GM23338 (cell line): ENCODE measurements around the gene MSANTD1. TPM values are rescaled to one million over a fixed set of nuclear protein-coding genes. Genes with fewer than 3 reads are reported as not detected.

Experiments used
- ATAC-seq: fragments of 200-7000 bp; cut with Tn5 transposase; 3 replicates; pipeline ENCODE4 v1.9.1; 2020
- DNase-seq: peaks from one replicate; pipeline ENCODE4 v3.0.0-alpha.2; 2015; ENCODE audit warnings: low spot score
- H2AFZ ChIP-seq: fragments of 200-600 bp; sonication (generic); 2 replicates; pipeline ENCODE4 v1.8.0; 2016; ENCODE audit warnings: antibody characterized with exemption, mild to moderate bottlenecking, moderate library complexity
- H3F3A ChIP-seq: fragments of 200-600 bp; sonication (generic); replicated peaks from 2 replicates; pipeline ENCODE4 v1.8.0; 2017; ENCODE audit warnings: antibody characterized with exemption, mixed run types, low read depth
- H3K27ac ChIP-seq: fragments of 200-600 bp; sonication (generic); 2 replicates; pipeline ENCODE4 v1.6.1; 2016; ENCODE audit warnings: low read depth
- H3K27me3 ChIP-seq: fragments of 200-600 bp; sonication (generic); 2 replicates; pipeline ENCODE4 v1.8.0; 2016; ENCODE audit warnings: mild to moderate bottlenecking, mixed run types, moderate library complexity; ENCODE audit not compliant: insufficient read depth
- H3K36me3 ChIP-seq: fragments of 200-600 bp; sonication (generic); 2 replicates; pipeline ENCODE4 v1.8.0; 2016; ENCODE audit warnings: mild to moderate bottlenecking; ENCODE audit not compliant: insufficient read depth
- H3K4me1 ChIP-seq: fragments of 200-600 bp; sonication (generic); 2 replicates; pipeline ENCODE4 v1.8.0; 2016; ENCODE audit warnings: mild to moderate bottlenecking, moderate library complexity; ENCODE audit not compliant: insufficient read depth
- H3K4me2 ChIP-seq: fragments of 200-600 bp; sonication (generic); 2 replicates; pipeline ENCODE4 v1.7.1; 2017; ENCODE audit warnings: mixed run types
- H3K4me3 ChIP-seq: fragments of 200-600 bp; sonication (generic); 2 replicates; pipeline ENCODE4 v1.6.1; 2016; ENCODE audit warnings: mixed run types
- H3K79me2 ChIP-seq: fragments of 200-600 bp; sonication (generic); replicated peaks from 2 replicates; pipeline ENCODE4 v1.8.0; 2017; ENCODE audit warnings: mild to moderate bottlenecking; ENCODE audit not compliant: insufficient read depth
- H3K9me2 ChIP-seq: fragments of 200-600 bp; sonication (generic); 2 replicates; pipeline ENCODE4 v1.8.0; 2017; ENCODE audit not compliant: insufficient read depth
- H4K20me1 ChIP-seq: fragments of 200-600 bp; sonication (generic); replicated peaks from 2 replicates; pipeline ENCODE4 v1.8.0; 2017; ENCODE audit warnings: mild to moderate bottlenecking; ENCODE audit not compliant: insufficient read depth
- H3K27ac Mint-ChIP-seq: 2 replicates; pipeline ENCODE4 v1.8.0; 2020; ENCODE audit warnings: inconsistent platforms, mild to moderate bottlenecking, moderate library complexity, mixed read lengths
- H3K27me3 Mint-ChIP-seq: 3 replicates; pipeline ENCODE4 v1.8.0; 2022; ENCODE audit warnings: low read depth, mild to moderate bottlenecking, moderate library complexity, mixed read lengths, inconsistent platforms; ENCODE audit not compliant: insufficient read depth, poor library complexity
- H3K36me3 Mint-ChIP-seq: 3 replicates; pipeline ENCODE4 v1.8.0; 2021; ENCODE audit warnings: low read depth, mild to moderate bottlenecking, inconsistent platforms, moderate library complexity, mixed read lengths
- H3K4me1 Mint-ChIP-seq: 3 replicates; pipeline ENCODE4 v1.8.0; 2020; ENCODE audit warnings: mild to moderate bottlenecking, inconsistent platforms, mixed read lengths
- H3K4me3 Mint-ChIP-seq: 3 replicates; pipeline ENCODE4 v1.8.0; 2021; ENCODE audit warnings: moderate library complexity, mild to moderate bottlenecking, inconsistent platforms, mixed read lengths
- H3K9me3 Mint-ChIP-seq: 3 replicates; pipeline ENCODE4 v1.8.0; 2020; ENCODE audit warnings: moderate library complexity, mild to moderate bottlenecking, inconsistent platforms, mixed read lengths
- CREB1 ChIP-seq: fragments of 250-450 bp; sonication (Bioruptor Pico); IDR thresholded peaks from 2 replicates; pipeline ENCODE4 v1.5.0; 2020; ENCODE audit warnings: low read depth, mild to moderate bottlenecking, moderate library complexity
- CTCF ChIP-seq, 2 experiments: fragments of 200-600 bp in 1 of 2; sonication (generic) in 1 of 2; conservative IDR thresholded peaks; 2 replicates each; pipeline versions ENCODE4 v1.5.1 to v1.6.1; 2016 to 2017; ENCODE audit warnings: antibody characterized with exemption in 2 of 2, low read depth in 2 of 2, mild to moderate bottlenecking in 2 of 2, moderate library complexity in 1 of 2
- EZH2 ChIP-seq: fragments of 200-600 bp; sonication (generic); IDR thresholded peaks from one replicate; pipeline ENCODE4 v1.8.0; 2017; ENCODE audit warnings: antibody characterized with exemption, mild to moderate bottlenecking, low read depth; ENCODE audit not compliant: unreplicated experiment
- EZH2phosphoT487 ChIP-seq: fragments of 200-600 bp; sonication (generic); IDR thresholded peaks from one replicate; pipeline ENCODE4 v1.8.1; 2018; ENCODE audit warnings: antibody characterized with exemption; ENCODE audit not compliant: unreplicated experiment
- JUNB ChIP-seq: IDR thresholded peaks from one replicate; pipeline ENCODE4 v1.6.1; 2016; ENCODE audit warnings: antibody characterized with exemption; ENCODE audit not compliant: unreplicated experiment
- NANOG ChIP-seq: IDR thresholded peaks from 2 replicates; pipeline ENCODE4 v1.6.1; 2016; ENCODE audit warnings: antibody characterized with exemption, borderline replicate concordance
- POLR2AphosphoS5 ChIP-seq: IDR thresholded peaks from 2 replicates; pipeline ENCODE4 v1.6.1; 2016; ENCODE audit warnings: antibody characterized with exemption, low read depth
- REST ChIP-seq: IDR thresholded peaks from one replicate; pipeline ENCODE4 v1.6.1; 2018; ENCODE audit warnings: antibody characterized with exemption; ENCODE audit not compliant: unreplicated experiment
- STAT1 ChIP-seq: IDR thresholded peaks from one replicate; pipeline ENCODE4 v1.6.1; 2016; ENCODE audit warnings: antibody characterized with exemption; ENCODE audit not compliant: unreplicated experiment
- ZNF114 ChIP-seq: fragments of 250-450 bp; sonication (Bioruptor Pico); IDR thresholded peaks from 2 replicates; pipeline ENCODE4 v1.5.0; 2020; ENCODE audit warnings: mild to moderate bottlenecking, moderate library complexity
- ZNF331 ChIP-seq: fragments of 250-450 bp; sonication (Bioruptor Pico); IDR thresholded peaks from 2 replicates; pipeline ENCODE4 v1.5.0; 2020; ENCODE audit warnings: low read depth, mild to moderate bottlenecking, moderate library complexity
- ZNF462 ChIP-seq: fragments of 250-450 bp; sonication (Bioruptor Pico); IDR thresholded peaks from 2 replicates; pipeline ENCODE4 v1.5.0; 2020; ENCODE audit warnings: mild to moderate bottlenecking, moderate library complexity
- polyA plus RNA-seq: library from polyadenylated mRNA; unstranded; fragments of >200 nt; fragmentation: Nextera tagmentation; extraction: Ambion mirVana; gene quantifications from 2 replicates; pipeline ENCODE4 v1.2.1, GENCODE V29; 2016
- total RNA-seq: library from RNA; depleted of rRNA; stranded (reverse); fragments of >200 nt; shearing (Covaris generic); gene quantifications from 2 replicates; pipeline ENCODE4 v1.2.3, GENCODE V29; 2014
- TF ChIP-seq, protein P1 (sequence below): IDR thresholded peaks from 2 replicates; pipeline ENCODE4 v1.6.1; 2016; ENCODE audit warnings: antibody characterized with exemption

The MSANTD1 gene
- total and polyA plus RNA-seq, 2 experiments from 2014 or later, result 0.29 to 1.0 TPM

DNA sequence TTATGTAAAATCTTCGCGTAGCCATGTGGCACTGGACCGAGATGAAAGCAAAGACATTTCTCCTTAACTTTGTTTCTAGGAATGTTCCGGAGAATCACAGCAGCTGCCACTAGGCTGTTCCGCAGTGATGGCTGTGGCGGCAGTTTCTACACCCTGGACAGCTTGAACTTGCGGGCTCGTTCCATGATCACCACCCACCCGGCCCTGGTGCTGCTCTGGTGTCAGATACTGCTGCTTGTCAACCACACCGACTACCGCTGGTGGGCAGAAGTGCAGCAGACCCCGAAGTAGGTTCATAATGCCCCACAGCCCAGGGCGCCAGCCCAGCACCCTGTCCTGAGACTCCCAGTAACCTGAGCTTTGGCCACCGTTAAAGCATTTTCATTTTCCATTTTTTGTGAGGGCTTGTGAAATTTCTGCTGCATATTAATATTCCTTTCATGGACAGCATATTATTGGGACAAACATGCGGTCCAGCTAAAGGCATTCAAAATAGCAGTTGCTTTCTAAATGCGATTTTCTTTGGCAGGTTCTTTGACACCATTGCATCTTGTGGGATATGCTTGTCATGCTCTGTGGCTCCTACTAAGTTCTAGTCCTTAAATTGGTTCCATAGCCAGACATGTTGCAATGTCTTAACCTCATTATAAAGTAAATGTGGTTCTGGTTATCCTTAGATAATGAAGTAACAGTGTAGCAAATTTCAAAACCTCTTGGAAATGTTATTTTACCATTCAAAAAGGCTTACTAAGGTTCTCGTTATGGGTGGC, 49.1 kb upstream of the MSANTD1 start:
- no peak overlapping the region for H3K27ac Mint-ChIP-seq
- no peak for TF ChIP-seq POLR2AphosphoS5
- TF ChIP-seq, protein P1, sequence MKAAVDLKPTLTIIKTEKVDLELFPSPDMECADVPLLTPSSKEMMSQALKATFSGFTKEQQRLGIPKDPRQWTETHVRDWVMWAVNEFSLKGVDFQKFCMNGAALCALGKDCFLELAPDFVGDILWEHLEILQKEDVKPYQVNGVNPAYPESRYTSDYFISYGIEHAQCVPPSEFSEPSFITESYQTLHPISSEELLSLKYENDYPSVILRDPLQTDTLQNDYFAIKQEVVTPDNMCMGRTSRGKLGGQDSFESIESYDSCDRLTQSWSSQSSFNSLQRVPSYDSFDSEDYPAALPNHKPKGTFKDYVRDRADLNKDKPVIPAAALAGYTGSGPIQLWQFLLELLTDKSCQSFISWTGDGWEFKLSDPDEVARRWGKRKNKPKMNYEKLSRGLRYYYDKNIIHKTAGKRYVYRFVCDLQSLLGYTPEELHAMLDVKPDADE, result no peak
- no peak for TF ChIP-seq CTCF (conservative IDR thresholded peaks at IDR 0.05; ENCODE audit: low read depth in 2 of 2)
- no peak for TF ChIP-seq EZH2phosphoT487
- TF ChIP-seq EZH2, result no peak
- TF ChIP-seq STAT1, result no peak
- TF ChIP-seq REST, result no peak
- TF ChIP-seq ZNF462 (CRISPR knock-in tag), result no peak
- no peak for TF ChIP-seq ZNF114 (CRISPR knock-in tag)
- no peak for TF ChIP-seq ZNF331 (CRISPR knock-in tag)
- TF ChIP-seq NANOG, result no peak
- no peak for TF ChIP-seq JUNB
- TF ChIP-seq CREB1, result no peak
- Histone ChIP-seq H3K79me2 (no peaks in the 10 kb centered on the region), H4K20me1 (peaks cover 4% of the 10 kb centered on the region; the same call in 1 of the 2 replicates), H3K27ac (no peak overlapping the region), H3K9me2 (no peaks in the 10 kb centered on the region), H3F3A (no peaks in the 10 kb centered on the region), H3K27me3 (no peaks in the 10 kb centered on the region), H3K4me2 (no peak overlapping the region), H3K4me3 (no peak overlapping the region), H3K36me3 (peaks cover 21% of the 10 kb centered on the region; the same call in 1 of the 2 replicates), H2AFZ (no peak overlapping the region), H3K4me1 (no peaks in the 10 kb centered on the region)
- peaks cover 4% of the 10 kb centered on the region for H3K27me3 Mint-ChIP-seq
- H3K4me3 Mint-ChIP-seq, result no peak overlapping the region
- ATAC-seq, result no peak
- H3K36me3 Mint-ChIP-seq, result peaks cover 19% of the 10 kb centered on the region; the same call in 2 of the 3 replicates
- H3K9me3 Mint-ChIP-seq, result no peaks in the 10 kb centered on the region
- DNase-seq, result no peak
- H3K4me1 Mint-ChIP-seq, result no peaks in the 10 kb centered on the region
